Fibroblast of lung (primary cell): ENCODE data around the gene ATCAY.

Experiments used
- CTCF ChIP-seq, 2 donors: IDR thresholded peaks in 1 of 2; conservative IDR thresholded peaks in 1 of 2; 1 replicate in 1 of 2; 2 replicates in 1 of 2; pipeline ENCODE4 v1.5.1; 2011 to 2012; ENCODE audit warnings: low read length in 2 of 2, control low read depth in 1 of 2, inconsistent platforms in 1 of 2, low read depth in 1 of 2, mild to moderate bottlenecking in 1 of 2
- EZH2 ChIP-seq: IDR thresholded peaks from 2 replicates; pipeline ENCODE4 v1.5.1; 2012; ENCODE audit warnings: low read length, control low read depth, mild to moderate bottlenecking; ENCODE audit errors: missing control alignments

GRCh38 chr19:3958836-3959765, 78.6 kb downstream of the ATCAY start:
- TF ChIP-seq CTCF (conservative IDR thresholded peaks at IDR 0.05 in 1 of 2, IDR thresholded peaks at IDR 0.05 in 1 of 2; ENCODE audit: low read depth in 1 of 2, low read length in 2 of 2) (no peak), EZH2 (no peak)
